Measurements from ENCODE around the gene TTC27.

The TTC27 gene

GRCh38 chr2:32627814-32628579, at the start of gene TTC27:
Gene TTC27, plus strand, starts transcription at chr2:32628050. Its CDS starts 243 bp downstream, at chr2:32628293.
- POLR2A ChIA-PET, result interaction anchor here (1.0 to 1.4 kb wide), 2 partner anchors 20 to 462 kb away, joined by 3 to 5 read pairs; partner anchors contain the start of gene SLC30A6
- CTCF ChIA-PET, result no interaction called here
- peak; percentile 95 for DNase-seq (ENCODE audit: extremely low spot score)
- TF ChIP-seq CTBP1 (IDR thresholded peaks at IDR 0.05; ENCODE audit: borderline replicate concordance) (no peak), L3MBTL2 (conservative IDR thresholded peaks at IDR 0.05) (peak; percentile 80), TARDBP (IDR thresholded peaks at IDR 0.05) (no peak), ELF4 (IDR thresholded peaks at IDR 0.05) (0 out of 2 replicates have a peak, but pooled peaks have one; percentile 21)

GRCh38 chr2:32591669-32592463, 36.0 kb upstream of the TTC27 start:
- no peak for DNase-seq (ENCODE audit: extremely low spot score)
- no peak for TF ChIP-seq CTBP1 (IDR thresholded peaks at IDR 0.05; ENCODE audit: borderline replicate concordance)
- no peak for TF ChIP-seq LEF1 (IDR thresholded peaks at IDR 0.05; ENCODE audit: borderline replicate concordance)
- no peak for TF ChIP-seq SUZ12 (IDR thresholded peaks at IDR 0.05)
- no peak for TF ChIP-seq FOXK2 (IDR thresholded peaks at IDR 0.05)
- no peak for TF ChIP-seq L3MBTL2 (conservative IDR thresholded peaks at IDR 0.05)
- no peak for TF ChIP-seq NFRKB (IDR thresholded peaks at IDR 0.05)
- no peak for TF ChIP-seq FOXM1 (IDR thresholded peaks at IDR 0.05; ENCODE audit: borderline replicate concordance)
- ChIA-PET POLR2A (no interaction called here), CTCF (no interaction called here)

GRCh38 chr2:32594573-32594972, 33.3 kb upstream of the TTC27 start:
- DNase-seq (ENCODE audit: extremely low spot score), result no peak
- CTCF ChIA-PET, result no interaction called here
- TF ChIP-seq FOXK2 (IDR thresholded peaks at IDR 0.05), result no peak
- no peak for TF ChIP-seq FOXM1 (IDR thresholded peaks at IDR 0.05; ENCODE audit: borderline replicate concordance)
- TF ChIP-seq ARNT (IDR thresholded peaks at IDR 0.05), result no peak
- no peak for TF ChIP-seq LEF1 (IDR thresholded peaks at IDR 0.05; ENCODE audit: borderline replicate concordance)
- no peak for TF ChIP-seq CTBP1 (IDR thresholded peaks at IDR 0.05; ENCODE audit: borderline replicate concordance)
- TF ChIP-seq PKNOX1 (IDR thresholded peaks at IDR 0.05), result no peak
- no peak for TF ChIP-seq BHLHE40 (IDR thresholded peaks at IDR 0.05; ENCODE audit: borderline replicate concordance)
- no peak for TF ChIP-seq SUZ12 (IDR thresholded peaks at IDR 0.05)
- TF ChIP-seq L3MBTL2 (conservative IDR thresholded peaks at IDR 0.05), result no peak
- TF ChIP-seq FOXA1 (IDR thresholded peaks at IDR 0.05), result no peak
- POLR2A ChIA-PET, result no interaction called here

- POLR2A ChIA-PET, result no interaction called here
- CTCF ChIA-PET, result no interaction called here
- TF ChIP-seq LEF1 (IDR thresholded peaks at IDR 0.05; ENCODE audit: borderline replicate concordance) (no peak), L3MBTL2 (conservative IDR thresholded peaks at IDR 0.05) (no peak), BHLHE40 (IDR thresholded peaks at IDR 0.05; ENCODE audit: borderline replicate concordance) (no peak), ARNT (IDR thresholded peaks at IDR 0.05) (no peak), NFRKB (IDR thresholded peaks at IDR 0.05) (no peak), SUZ12 (IDR thresholded peaks at IDR 0.05) (no peak), HDGF (IDR thresholded peaks at IDR 0.05; ENCODE audit: borderline replicate concordance) (no peak), FOXK2 (IDR thresholded peaks at IDR 0.05) (no peak), FOXA1 (IDR thresholded peaks at IDR 0.05) (no peak), SP1 (IDR thresholded peaks at IDR 0.05) (no peak), ZNF384 (IDR thresholded peaks at IDR 0.05) (no peak), TARDBP (IDR thresholded peaks at IDR 0.05) (no peak), FOXM1 (IDR thresholded peaks at IDR 0.05; ENCODE audit: borderline replicate concordance) (no peak)
- no peak for DNase-seq (ENCODE audit: extremely low spot score)
Observed at GRCh38 chr2:32611366-32611765, 16.5 kb upstream of the TTC27 start.

- ChIA-PET CTCF (no interaction called here), POLR2A (no interaction called here)
- DNase-seq (ENCODE audit: extremely low spot score), result no peak
- TF ChIP-seq L3MBTL2 (conservative IDR thresholded peaks at IDR 0.05) (no peak), PKNOX1 (IDR thresholded peaks at IDR 0.05) (no peak), ARNT (IDR thresholded peaks at IDR 0.05) (no peak), LEF1 (IDR thresholded peaks at IDR 0.05; ENCODE audit: borderline replicate concordance) (no peak), FOXK2 (IDR thresholded peaks at IDR 0.05) (no peak)
Observed at GRCh38 chr2:32611771-32612170, 16.1 kb upstream of the TTC27 start.

GRCh38 chr2:32614084-32614483, 13.8 kb upstream of the TTC27 start:
- ChIA-PET CTCF (no interaction called here), POLR2A (no interaction called here)
- DNase-seq (ENCODE audit: extremely low spot score), result no peak
- TF ChIP-seq CTBP1 (IDR thresholded peaks at IDR 0.05; ENCODE audit: borderline replicate concordance) (no peak), SUZ12 (IDR thresholded peaks at IDR 0.05) (no peak)

GRCh38 chr2:32617599-32618189, 10.2 kb upstream of the TTC27 start:
- CTCF ChIA-PET, result no interaction called here
- POLR2A ChIA-PET, result no interaction called here
- DNase-seq (ENCODE audit: extremely low spot score), result no peak
- TF ChIP-seq SUZ12 (IDR thresholded peaks at IDR 0.05) (no peak), ZNF384 (IDR thresholded peaks at IDR 0.05) (no peak), L3MBTL2 (conservative IDR thresholded peaks at IDR 0.05) (no peak), PKNOX1 (IDR thresholded peaks at IDR 0.05) (no peak), BHLHE40 (IDR thresholded peaks at IDR 0.05; ENCODE audit: borderline replicate concordance) (no peak), LEF1 (IDR thresholded peaks at IDR 0.05; ENCODE audit: borderline replicate concordance) (no peak), HDGF (IDR thresholded peaks at IDR 0.05; ENCODE audit: borderline replicate concordance) (no peak), FOXA1 (IDR thresholded peaks at IDR 0.05) (no peak), CTBP1 (IDR thresholded peaks at IDR 0.05; ENCODE audit: borderline replicate concordance) (no peak), NFRKB (IDR thresholded peaks at IDR 0.05) (no peak), FOXK2 (IDR thresholded peaks at IDR 0.05) (no peak), FOXM1 (IDR thresholded peaks at IDR 0.05; ENCODE audit: borderline replicate concordance) (no peak), ELF4 (IDR thresholded peaks at IDR 0.05) (no peak), SP1 (IDR thresholded peaks at IDR 0.05) (no peak), TARDBP (IDR thresholded peaks at IDR 0.05) (no peak), ARNT (IDR thresholded peaks at IDR 0.05) (no peak)

All from HEK293T (cell line).